Retinal pigment epithelial cell (primary cell): ENCODE results near the gene CHKA.

Source experiments
- DNase-seq: peaks from one replicate; pipeline ENCODE4 v3.0.0-alpha.2; 2010; ENCODE audit warnings: low read depth
- H3K4me3 ChIP-seq: 2 replicates; pipeline ENCODE4 v1.5.1; 2011; ENCODE audit warnings: mild to moderate bottlenecking, low read length, control low read depth, moderate library complexity
- TF ChIP-seq, protein P1 (sequence below): conservative IDR thresholded peaks from 2 replicates; pipeline ENCODE4 v1.5.1; 2011; ENCODE audit warnings: low read depth, low read length, control low read depth, inconsistent platforms

Gene CHKA

DNA sequence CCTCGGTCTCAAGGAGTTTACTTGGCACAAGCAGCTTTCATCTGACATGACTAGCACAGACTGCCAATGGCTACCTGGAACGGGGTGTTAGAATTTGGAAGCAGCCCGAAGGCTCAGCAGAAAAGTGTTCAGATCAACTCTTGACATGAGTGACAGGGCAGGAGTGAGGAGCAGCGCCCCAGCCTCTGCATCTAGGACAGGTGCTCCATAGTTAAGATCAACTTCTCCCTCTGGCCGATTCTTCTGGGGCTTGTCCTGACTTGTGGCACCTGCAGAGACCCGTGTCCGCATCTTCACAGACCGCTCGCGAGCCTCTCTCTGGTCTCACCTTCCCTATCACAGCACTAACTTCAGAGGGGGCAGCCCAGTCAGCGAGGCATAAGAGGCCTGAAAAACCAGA is 42.5 kb upstream of the CHKA start:
- no peak for DNase-seq
- TF ChIP-seq, protein P1, sequence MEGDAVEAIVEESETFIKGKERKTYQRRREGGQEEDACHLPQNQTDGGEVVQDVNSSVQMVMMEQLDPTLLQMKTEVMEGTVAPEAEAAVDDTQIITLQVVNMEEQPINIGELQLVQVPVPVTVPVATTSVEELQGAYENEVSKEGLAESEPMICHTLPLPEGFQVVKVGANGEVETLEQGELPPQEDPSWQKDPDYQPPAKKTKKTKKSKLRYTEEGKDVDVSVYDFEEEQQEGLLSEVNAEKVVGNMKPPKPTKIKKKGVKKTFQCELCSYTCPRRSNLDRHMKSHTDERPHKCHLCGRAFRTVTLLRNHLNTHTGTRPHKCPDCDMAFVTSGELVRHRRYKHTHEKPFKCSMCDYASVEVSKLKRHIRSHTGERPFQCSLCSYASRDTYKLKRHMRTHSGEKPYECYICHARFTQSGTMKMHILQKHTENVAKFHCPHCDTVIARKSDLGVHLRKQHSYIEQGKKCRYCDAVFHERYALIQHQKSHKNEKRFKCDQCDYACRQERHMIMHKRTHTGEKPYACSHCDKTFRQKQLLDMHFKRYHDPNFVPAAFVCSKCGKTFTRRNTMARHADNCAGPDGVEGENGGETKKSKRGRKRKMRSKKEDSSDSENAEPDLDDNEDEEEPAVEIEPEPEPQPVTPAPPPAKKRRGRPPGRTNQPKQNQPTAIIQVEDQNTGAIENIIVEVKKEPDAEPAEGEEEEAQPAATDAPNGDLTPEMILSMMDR: no peak
- H3K4me3 ChIP-seq: no peak overlapping the region

DNA sequence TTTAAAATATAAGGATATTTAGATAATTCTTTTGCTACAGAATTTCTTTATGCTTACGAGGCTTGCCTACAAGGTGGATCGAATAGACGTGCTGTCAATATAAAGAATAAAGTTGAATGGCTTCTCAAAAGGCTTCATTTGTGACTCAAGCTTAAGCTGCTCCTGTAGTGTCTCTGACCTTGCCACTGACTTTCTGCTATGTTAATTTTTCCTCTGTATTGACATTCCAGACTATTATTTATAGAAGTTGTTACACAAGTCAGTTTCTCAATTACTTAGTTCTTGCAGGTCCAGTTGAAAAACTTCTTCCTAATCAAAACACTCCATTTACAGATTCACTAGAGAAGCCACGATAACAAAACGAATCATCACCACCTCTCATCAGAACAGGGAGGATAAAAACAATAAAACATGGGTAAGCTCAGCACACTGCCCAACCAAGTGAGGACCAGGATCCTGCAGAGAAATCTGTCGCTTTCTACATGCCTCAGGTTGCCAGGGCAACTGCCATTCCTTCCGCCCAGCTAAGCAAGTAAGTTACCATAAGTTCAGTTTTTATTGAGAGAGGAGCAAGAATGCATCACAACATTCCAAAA is 39.0 kb upstream of the CHKA start:
- H3K4me3 ChIP-seq: no peak overlapping the region
- no peak for DNase-seq
- TF ChIP-seq, protein P1: no peak

DNA sequence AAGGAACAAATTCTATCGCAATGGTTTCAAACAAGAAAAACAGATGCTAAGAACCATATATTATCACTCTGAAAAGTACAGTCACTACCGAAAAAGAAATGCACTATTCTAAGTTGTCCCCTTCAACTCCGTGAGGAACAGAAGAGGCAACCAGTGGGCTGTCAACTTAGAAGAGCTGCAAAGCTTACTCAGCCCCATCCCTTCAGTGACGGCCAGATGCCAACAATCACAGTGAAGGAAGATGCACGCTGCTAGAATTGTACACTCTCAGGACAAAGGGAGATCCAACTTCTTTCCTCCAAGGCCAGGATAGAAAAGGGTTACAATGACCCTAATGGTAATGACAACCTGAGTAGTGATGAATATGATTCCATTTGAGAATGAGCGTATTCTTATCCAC is 38.5 kb upstream of the CHKA start:
- TF ChIP-seq, protein P1: no peak
- no peak overlapping the region for H3K4me3 ChIP-seq
- DNase-seq: no peak

DNA sequence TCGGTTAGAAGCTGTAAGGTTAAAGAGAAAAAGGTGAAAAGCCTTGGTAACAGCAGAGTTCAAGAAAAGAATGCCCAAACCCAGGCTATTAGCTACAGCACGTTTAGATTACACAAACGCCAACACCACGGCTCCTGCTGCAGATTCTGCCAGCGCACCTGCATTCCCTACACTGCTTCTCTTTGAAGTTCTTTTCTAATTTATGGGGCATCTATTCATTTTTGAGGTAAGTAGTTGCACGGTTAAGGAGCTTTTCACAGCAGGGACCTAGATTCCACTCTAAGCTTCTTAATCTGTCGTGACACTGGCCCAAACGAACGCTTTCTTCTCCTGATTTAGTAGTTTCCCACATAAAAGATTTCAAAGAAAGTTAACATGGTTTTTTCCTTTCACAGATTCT is 38.0 kb upstream of the CHKA start:
- no peak for DNase-seq
- TF ChIP-seq, protein P1: no peak
- no peak overlapping the region for H3K4me3 ChIP-seq

DNA sequence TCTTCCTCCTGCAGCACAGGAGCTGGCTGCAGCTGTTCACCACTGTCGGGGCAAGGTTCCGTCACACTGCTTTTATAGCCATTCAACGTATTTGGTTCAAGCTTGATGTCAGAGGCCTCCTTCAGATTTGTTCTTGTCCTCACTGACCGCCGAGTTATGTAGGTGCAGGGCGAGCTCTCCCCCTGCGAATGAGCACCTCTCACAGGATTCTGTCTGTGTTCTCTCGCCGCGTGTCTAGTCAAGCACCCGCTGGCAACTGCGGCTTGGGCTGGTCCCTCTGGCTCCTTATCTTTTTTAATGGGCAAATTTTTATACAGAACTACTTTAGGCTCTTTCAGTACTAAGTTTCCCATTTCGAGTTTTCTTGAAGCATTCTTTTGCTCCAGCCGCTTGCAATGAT is 37.4 kb upstream of the CHKA start:
- TF ChIP-seq, protein P1: no peak
- H3K4me3 ChIP-seq: no peak overlapping the region
- DNase-seq: no peak

DNA sequence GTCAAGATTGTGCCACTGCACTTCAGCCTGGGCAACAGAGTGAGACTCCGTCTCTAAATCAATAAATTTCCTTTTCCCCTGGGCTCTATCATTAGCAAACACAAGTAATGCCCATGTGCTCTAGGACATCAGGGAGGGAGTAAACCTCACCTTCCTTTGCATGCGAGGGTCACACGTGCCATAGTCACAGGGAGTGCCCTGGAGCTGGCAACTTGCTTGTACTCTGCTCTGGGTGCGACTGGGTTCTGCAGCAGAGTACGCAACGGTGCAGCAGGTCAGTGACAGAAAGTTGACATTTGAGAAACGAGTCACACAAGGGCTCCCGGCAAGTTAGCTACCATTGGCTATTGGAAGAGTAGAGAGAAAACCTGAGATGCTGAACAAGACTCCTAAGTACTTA is 32.6 kb upstream of the CHKA start:
- no peak for DNase-seq
- H3K4me3 ChIP-seq: no peak overlapping the region
- TF ChIP-seq, protein P1: no peak

DNA sequence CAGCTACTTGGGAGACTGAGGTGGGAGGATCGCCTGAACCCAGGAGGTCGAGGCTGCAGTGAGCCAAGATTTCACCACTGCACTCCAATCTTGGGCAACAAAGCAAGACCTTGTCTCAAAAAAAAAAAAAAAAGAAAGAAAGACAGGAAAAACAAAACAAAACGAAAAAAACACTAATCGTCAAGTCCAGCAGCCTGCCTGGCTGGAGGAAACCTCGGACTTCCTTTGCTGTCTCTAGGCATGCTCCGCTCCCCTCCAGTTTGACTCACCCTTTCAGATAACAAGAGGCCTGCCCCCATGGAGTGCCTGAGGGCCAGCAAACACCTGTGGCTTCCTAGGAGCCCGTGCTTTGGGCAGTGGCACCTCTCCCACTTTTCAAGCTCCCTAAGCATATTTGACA is 28.8 kb upstream of the CHKA start:
- TF ChIP-seq, protein P1: no peak
- no peak overlapping the region for H3K4me3 ChIP-seq
- no peak for DNase-seq
